Effector memory CD4-positive, alpha-beta T cell (primary cell): Measurements from ENCODE around the gene ABCA10.
"Not testable (repeated sequence)": the region's sequence is repeated elsewhere in the genome, so short reads cannot be mapped to it uniquely, and the experiment has no call there.

ENCODE experiments used
- DNase-seq, 3 donors: peaks; one replicate each; pipeline ENCODE4 v3.0.0-alpha.2; 2020
- H3K27ac ChIP-seq: 2 replicates; pipeline ENCODE4 v1.7.0; 2013; ENCODE audit warnings: mild to moderate bottlenecking, low read length, moderate library complexity; ENCODE audit not compliant: insufficient read depth, poor library complexity, severe bottlenecking
- H3K27me3 ChIP-seq: replicated peaks from 2 replicates; pipeline ENCODE4 v1.7.0; 2013; ENCODE audit warnings: mild to moderate bottlenecking, low read length; ENCODE audit not compliant: insufficient read depth, control insufficient read depth, poor library complexity, severe bottlenecking
- H3K36me3 ChIP-seq: 2 replicates; pipeline ENCODE4 v1.7.0; 2013; ENCODE audit warnings: mild to moderate bottlenecking, low read length, moderate library complexity; ENCODE audit not compliant: control insufficient read depth, insufficient read depth
- H3K4me1 ChIP-seq: 2 replicates; pipeline ENCODE4 v1.7.0; 2013; ENCODE audit warnings: low read length, mild to moderate bottlenecking; ENCODE audit not compliant: control insufficient read depth, insufficient read depth, poor library complexity, severe bottlenecking
- H3K4me3 ChIP-seq: 2 replicates; pipeline ENCODE4 v1.7.0; 2013; ENCODE audit warnings: low read length, low read depth, mild to moderate bottlenecking; ENCODE audit not compliant: insufficient read depth, poor library complexity, severe bottlenecking
- H3K9me3 ChIP-seq: 2 replicates; pipeline ENCODE4 v1.7.0; 2013; ENCODE audit warnings: mild to moderate bottlenecking, low read length, moderate library complexity; ENCODE audit not compliant: control insufficient read depth
- total RNA-seq, 3 donors: gene quantifications; one replicate each; lab custom pipeline; 2026; lab: John Stamatoyannopoulos, UW

Gene ABCA10
- 1.6 to 2.7 (median 2.4) reads per million in 3 donors for total RNA-seq

- no peaks in the 10 kb centered on the region for H3K4me1 ChIP-seq
- no peak within 1 kb of the TSS for H3K27ac ChIP-seq
- no peak within 1 kb of the TSS for H3K4me3 ChIP-seq
- H3K9me3 ChIP-seq: peaks cover 15% of the 10 kb centered on the region
- no peaks in the 10 kb centered on the region for H3K36me3 ChIP-seq
- DNase-seq: no peak
- no peaks in the 10 kb centered on the region for H3K27me3 ChIP-seq
Observed at GRCh38 chr17:69228576-69228975, at the start of gene ABCA10. Gene ABCA10, minus strand, starts transcription at chr17:69228824. Its CDS starts 3,466 bp downstream, at chr17:69225358.

GRCh38 chr17:69276279-69276678 lies 47.7 kb upstream of the ABCA10 start:
- not testable (repeated sequence) for H3K27ac ChIP-seq, H3K4me1 ChIP-seq, DNase-seq

GRCh38 chr17:69275751-69276150 lies 47.1 kb upstream of the ABCA10 start:
- H3K4me3 ChIP-seq: no peak overlapping the region
- H3K9me3 ChIP-seq: no peaks in the 10 kb centered on the region
- DNase-seq: no peak
- H3K4me1 ChIP-seq: no peaks in the 10 kb centered on the region
- no peaks in the 10 kb centered on the region for H3K27me3 ChIP-seq
- H3K36me3 ChIP-seq: peaks cover 7% of the 10 kb centered on the region
- H3K27ac ChIP-seq: no peak overlapping the region

More at GRCh38 chr17:69276279-69276678, 47.7 kb upstream of the ABCA10 start:
- H3K36me3 ChIP-seq, H3K9me3 ChIP-seq, H3K27me3 ChIP-seq, H3K4me3 ChIP-seq: not testable (repeated sequence)

- DNase-seq: no peak
- Histone ChIP-seq H3K27ac (no peak overlapping the region), H3K9me3 (no peaks in the 10 kb centered on the region), H3K36me3 (no peaks in the 10 kb centered on the region), H3K4me1 (no peaks in the 10 kb centered on the region), H3K27me3 (no peaks in the 10 kb centered on the region), H3K4me3 (no peak overlapping the region)
Observed at GRCh38 chr17:69271023-69271422, 42.4 kb upstream of the ABCA10 start.

GRCh38 chr17:69269131-69269998 lies 40.7 kb upstream of the ABCA10 start:
- no peak overlapping the region for H3K4me3 ChIP-seq
- no peaks in the 10 kb centered on the region for H3K27me3 ChIP-seq
- no peak overlapping the region for H3K27ac ChIP-seq
- H3K36me3 ChIP-seq: no peaks in the 10 kb centered on the region
- H3K9me3 ChIP-seq: no peaks in the 10 kb centered on the region
- DNase-seq: no peak
- H3K4me1 ChIP-seq: no peaks in the 10 kb centered on the region

- no peak for DNase-seq
- no peaks in the 10 kb centered on the region for H3K36me3 ChIP-seq
- no peak overlapping the region for H3K27ac ChIP-seq
- no peak overlapping the region for H3K4me3 ChIP-seq
- H3K27me3 ChIP-seq: no peaks in the 10 kb centered on the region
- H3K4me1 ChIP-seq: no peaks in the 10 kb centered on the region
- no peaks in the 10 kb centered on the region for H3K9me3 ChIP-seq
Observed at GRCh38 chr17:69268543-69269014, 40.0 kb upstream of the ABCA10 start.

- Histone ChIP-seq H3K4me1 (no peaks in the 10 kb centered on the region), H3K27ac (no peak overlapping the region), H3K36me3 (no peaks in the 10 kb centered on the region), H3K4me3 (no peak overlapping the region), H3K9me3 (no peaks in the 10 kb centered on the region), H3K27me3 (no peaks in the 10 kb centered on the region)
- no peak for DNase-seq
Observed at GRCh38 chr17:69267219-69267618, 38.6 kb upstream of the ABCA10 start.

GRCh38 chr17:69265873-69266272 lies 37.2 kb upstream of the ABCA10 start:
- no peak overlapping the region for H3K27ac ChIP-seq

GRCh38 chr17:69254187-69254586 lies 25.6 kb upstream of the ABCA10 start:
- H3K27ac ChIP-seq: no peak overlapping the region
- H3K36me3 ChIP-seq: peaks cover 11% of the 10 kb centered on the region
- no peak for DNase-seq
- H3K4me3 ChIP-seq: no peak overlapping the region
- H3K9me3 ChIP-seq: no peaks in the 10 kb centered on the region
- H3K4me1 ChIP-seq: no peaks in the 10 kb centered on the region
- no peaks in the 10 kb centered on the region for H3K27me3 ChIP-seq

More at GRCh38 chr17:69265873-69266272, 37.2 kb upstream of the ABCA10 start:
- Histone ChIP-seq H3K4me1 (no peaks in the 10 kb centered on the region), H3K27me3 (no peaks in the 10 kb centered on the region), H3K4me3 (no peak overlapping the region), H3K9me3 (no peaks in the 10 kb centered on the region), H3K36me3 (no peaks in the 10 kb centered on the region)
- no peak for DNase-seq

GRCh38 chr17:69250641-69251040 lies 22.0 kb upstream of the ABCA10 start:
- Histone ChIP-seq H3K4me3 (no peak overlapping the region), H3K4me1 (no peaks in the 10 kb centered on the region), H3K27me3 (no peaks in the 10 kb centered on the region), H3K36me3 (peaks cover 11% of the 10 kb centered on the region), H3K27ac (no peak overlapping the region), H3K9me3 (no peaks in the 10 kb centered on the region)
- no peak for DNase-seq
